Hepatocyte (in vitro differentiated cells): Measurements from ENCODE around the gene KIFAP3. TPM values are rescaled to one million over a fixed set of nuclear protein-coding genes. Genes with fewer than 3 reads are reported as not detected.

Experiments used
- DNase-seq: peaks from one replicate; pipeline ENCODE4 v3.0.0-alpha.2; 2016; ENCODE audit warnings: low spot score
- H2AFZ ChIP-seq: fragments of 200-600 bp; sonication (generic); 2 replicates; pipeline ENCODE4 v1.6.0; 2016; ENCODE audit warnings: antibody characterized with exemption, mild to moderate bottlenecking
- H3K27ac ChIP-seq: fragments of 200-600 bp; sonication (generic); 2 replicates; pipeline ENCODE4 v1.5.1; 2016; ENCODE audit warnings: mild to moderate bottlenecking
- H3K27me3 ChIP-seq: fragments of 200-600 bp; sonication (generic); 2 replicates; pipeline ENCODE4 v1.6.1; 2016
- H3K36me3 ChIP-seq: fragments of 200-600 bp; sonication (generic); replicated peaks from 2 replicates; pipeline ENCODE4 v1.5.1; 2016; ENCODE audit warnings: low read depth; ENCODE audit not compliant: insufficient read depth
- H3K4me1 ChIP-seq: fragments of 200-600 bp; sonication (generic); 2 replicates; pipeline ENCODE4 v1.5.1; 2016; ENCODE audit warnings: mild to moderate bottlenecking, moderate library complexity; ENCODE audit not compliant: insufficient read depth
- H3K4me2 ChIP-seq: fragments of 200-600 bp; sonication (generic); 2 replicates; pipeline ENCODE4 v1.6.0; 2016
- H3K4me3 ChIP-seq: fragments of 200-600 bp; sonication (generic); 2 replicates; pipeline ENCODE4 v1.5.1; 2016; ENCODE audit warnings: mild to moderate bottlenecking
- H3K79me2 ChIP-seq: fragments of 200-600 bp; sonication (generic); 2 replicates; pipeline ENCODE4 v1.6.0; 2017; ENCODE audit warnings: mild to moderate bottlenecking
- H3K9me2 ChIP-seq: fragments of 200-600 bp; sonication (generic); replicated peaks from 2 replicates; pipeline ENCODE4 v1.6.0; 2017; ENCODE audit warnings: mild to moderate bottlenecking; ENCODE audit not compliant: insufficient read depth
- H3K9me3 ChIP-seq: fragments of 200-600 bp; sonication (generic); 2 replicates; pipeline ENCODE4 v1.5.1; 2016; ENCODE audit warnings: low read depth, mild to moderate bottlenecking
- H4K20me1 ChIP-seq: fragments of 200-600 bp; sonication (generic); 2 replicates; pipeline ENCODE4 v1.6.0; 2016; ENCODE audit warnings: mild to moderate bottlenecking; ENCODE audit not compliant: insufficient read depth, poor library complexity, severe bottlenecking
- EZH2 ChIP-seq: fragments of 200-600 bp; sonication (generic); IDR thresholded peaks from 2 replicates; pipeline ENCODE4 v1.6.1; 2016; ENCODE audit warnings: antibody characterized with exemption, mild to moderate bottlenecking, borderline replicate concordance
- EZH2phosphoT487 ChIP-seq: fragments of 200-600 bp; sonication (generic); IDR thresholded peaks from one replicate; pipeline ENCODE4 v1.6.1; 2018; ENCODE audit warnings: antibody characterized with exemption, mild to moderate bottlenecking, low read depth, moderate library complexity; ENCODE audit not compliant: unreplicated experiment, severe bottlenecking
- WGBS: methylation state at CpG from one replicate; pipeline ENCODE4 v1.1.6; 2016; ENCODE audit warnings: low lambda C conversion rate; ENCODE audit errors: missing lambda C conversion rate; 5-methylcytosine and 5-hydroxymethylcytosine counted together
- polyA plus RNA-seq: library from polyadenylated mRNA; unstranded; fragments of >200 nt; fragmentation: Nextera tagmentation; extraction: Ambion mirVana; gene quantifications from 2 replicates; pipeline ENCODE4 v1.2.1, GENCODE V29; 2016
- total RNA-seq: library from RNA; depleted of rRNA; stranded (reverse); fragments of >200 nt; gene quantifications from 2 replicates; pipeline ENCODE4 v1.2.3, GENCODE V29; 2014
- TF ChIP-seq, protein P1 (sequence below): fragments of 200-600 bp; sonication (generic); IDR thresholded peaks from 2 replicates; pipeline ENCODE4 v1.5.1; 2016; ENCODE audit warnings: antibody characterized with exemption, mild to moderate bottlenecking; ENCODE audit not compliant: poor library complexity

KIFAP3 gene
- total and polyA plus RNA-seq, 2 experiments from 2014 or later: 15.4 to 28.2 TPM

DNA sequence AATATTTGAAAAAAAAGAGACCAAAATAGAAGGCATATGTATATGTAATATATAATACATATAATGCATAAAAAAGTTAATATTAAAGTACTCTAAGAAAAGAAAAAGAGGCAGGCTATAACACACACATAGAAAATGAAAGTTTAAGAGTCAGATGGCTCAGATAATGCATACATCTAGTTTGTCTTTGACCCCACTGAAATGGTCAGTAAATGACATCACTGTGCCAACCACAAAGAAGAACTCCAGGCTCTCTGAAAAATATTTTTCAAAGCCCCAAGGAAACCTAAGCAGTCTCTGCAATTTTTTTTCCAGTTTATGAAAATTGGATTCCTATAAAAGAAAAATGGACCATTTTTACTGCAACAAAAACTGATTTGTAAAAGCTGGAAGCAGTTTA lies 125.4 kb downstream of the KIFAP3 start:
- no peak overlapping the region for H3K4me2 ChIP-seq
- H3K36me3 ChIP-seq: no peaks in the 10 kb centered on the region
- no peak overlapping the region for H3K4me3 ChIP-seq
- H3K4me1 ChIP-seq: no peaks in the 10 kb centered on the region
- TF ChIP-seq EZH2phosphoT487: no peak
- TF ChIP-seq, protein P1, sequence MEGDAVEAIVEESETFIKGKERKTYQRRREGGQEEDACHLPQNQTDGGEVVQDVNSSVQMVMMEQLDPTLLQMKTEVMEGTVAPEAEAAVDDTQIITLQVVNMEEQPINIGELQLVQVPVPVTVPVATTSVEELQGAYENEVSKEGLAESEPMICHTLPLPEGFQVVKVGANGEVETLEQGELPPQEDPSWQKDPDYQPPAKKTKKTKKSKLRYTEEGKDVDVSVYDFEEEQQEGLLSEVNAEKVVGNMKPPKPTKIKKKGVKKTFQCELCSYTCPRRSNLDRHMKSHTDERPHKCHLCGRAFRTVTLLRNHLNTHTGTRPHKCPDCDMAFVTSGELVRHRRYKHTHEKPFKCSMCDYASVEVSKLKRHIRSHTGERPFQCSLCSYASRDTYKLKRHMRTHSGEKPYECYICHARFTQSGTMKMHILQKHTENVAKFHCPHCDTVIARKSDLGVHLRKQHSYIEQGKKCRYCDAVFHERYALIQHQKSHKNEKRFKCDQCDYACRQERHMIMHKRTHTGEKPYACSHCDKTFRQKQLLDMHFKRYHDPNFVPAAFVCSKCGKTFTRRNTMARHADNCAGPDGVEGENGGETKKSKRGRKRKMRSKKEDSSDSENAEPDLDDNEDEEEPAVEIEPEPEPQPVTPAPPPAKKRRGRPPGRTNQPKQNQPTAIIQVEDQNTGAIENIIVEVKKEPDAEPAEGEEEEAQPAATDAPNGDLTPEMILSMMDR: no peak
- TF ChIP-seq EZH2: no peak
- H3K9me3 ChIP-seq: no peaks in the 10 kb centered on the region
- H3K9me2 ChIP-seq: no peaks in the 10 kb centered on the region
- H3K27ac ChIP-seq: no peak overlapping the region
- no peaks in the 10 kb centered on the region for H3K79me2 ChIP-seq
- DNase-seq: no peak
- H2AFZ ChIP-seq: no peak overlapping the region
- no peaks in the 10 kb centered on the region for H4K20me1 ChIP-seq
- H3K27me3 ChIP-seq: no peaks in the 10 kb centered on the region

DNA sequence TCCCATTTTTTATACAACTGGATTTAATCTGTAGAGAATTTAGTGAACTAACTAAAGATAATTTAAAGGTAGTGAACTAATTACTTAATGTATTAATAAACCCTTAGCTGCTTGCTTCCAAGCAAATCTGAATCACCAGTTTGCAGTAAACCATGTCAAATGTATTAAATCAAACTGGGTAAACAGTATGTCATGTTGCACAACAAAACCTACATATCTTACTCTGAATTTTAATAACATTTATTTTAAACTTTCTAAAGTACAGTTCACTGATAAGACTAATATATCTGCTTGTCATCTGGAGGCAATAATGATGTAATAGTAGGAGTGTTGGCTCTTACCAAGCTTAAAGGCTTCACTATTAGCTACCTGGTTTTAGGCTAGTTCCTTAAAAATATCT lies 128.3 kb downstream of the KIFAP3 start:
- Histone ChIP-seq H3K36me3 (no peaks in the 10 kb centered on the region), H3K79me2 (no peaks in the 10 kb centered on the region), H3K4me3 (no peak overlapping the region), H3K9me2 (no peaks in the 10 kb centered on the region), H3K9me3 (no peaks in the 10 kb centered on the region), H3K4me1 (no peaks in the 10 kb centered on the region), H4K20me1 (no peaks in the 10 kb centered on the region), H3K27me3 (no peaks in the 10 kb centered on the region), H3K27ac (no peak overlapping the region), H2AFZ (no peak overlapping the region), H3K4me2 (no peak overlapping the region)
- TF ChIP-seq, protein P1: no peak
- no peak for TF ChIP-seq EZH2phosphoT487
- TF ChIP-seq EZH2: no peak
- DNase-seq: no peak

DNA sequence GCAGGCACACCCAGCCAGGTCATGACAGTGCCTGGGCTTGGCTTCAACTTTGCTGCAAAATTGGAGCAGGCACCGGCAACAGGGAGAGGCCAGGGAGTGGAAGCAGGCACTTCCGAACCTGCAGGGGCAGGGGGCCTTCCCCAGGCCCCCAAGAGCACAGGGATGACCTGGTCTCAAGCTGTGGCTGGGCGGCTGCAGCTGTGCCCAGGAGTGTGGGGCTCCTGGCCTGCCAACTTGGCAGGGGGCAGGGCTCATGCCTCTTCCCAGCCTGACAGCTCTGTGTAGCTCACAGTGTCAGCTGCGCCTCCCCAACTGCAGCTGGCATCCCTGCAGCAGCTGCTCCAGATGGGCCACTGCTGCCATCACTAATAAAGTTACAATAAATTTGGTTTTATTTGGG lies 129.3 kb downstream of the KIFAP3 start:
- TF ChIP-seq EZH2phosphoT487 (no peak), EZH2 (no peak)
- TF ChIP-seq, protein P1: no peak
- H3K27ac ChIP-seq: no peak overlapping the region
- 80% methylated on average over 3 of the region's 4 CpGs for WGBS

DNA sequence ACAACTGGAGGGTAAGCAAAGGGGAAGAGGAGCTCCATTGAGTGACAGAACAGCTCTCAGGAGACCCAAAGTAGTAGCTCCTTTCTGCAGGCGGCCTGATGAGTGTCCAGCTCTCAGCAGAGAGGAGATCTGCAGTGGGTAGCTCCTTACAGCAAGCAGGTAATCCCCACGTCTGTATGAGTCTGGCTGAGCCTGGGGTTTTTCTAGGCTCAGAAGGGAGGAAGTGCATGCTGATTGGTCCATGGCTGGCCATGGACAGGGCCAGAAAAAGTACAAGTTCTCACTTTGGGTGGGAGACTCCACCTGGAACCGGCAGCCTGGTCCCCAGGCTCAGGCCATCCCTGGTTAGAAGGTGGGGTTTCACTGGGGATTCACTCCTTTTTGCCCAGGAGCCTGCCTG lies 129.9 kb downstream of the KIFAP3 start:
- 86% methylated on average over 3 of the region's 3 CpGs for WGBS
- Histone ChIP-seq H3K27me3 (no peaks in the 10 kb centered on the region), H3K9me3 (no peaks in the 10 kb centered on the region), H3K4me2 (no peak overlapping the region), H3K9me2 (no peaks in the 10 kb centered on the region), H2AFZ (no peak overlapping the region), H3K79me2 (no peaks in the 10 kb centered on the region), H4K20me1 (no peaks in the 10 kb centered on the region), H3K27ac (no peak overlapping the region), H3K4me3 (no peak overlapping the region), H3K36me3 (no peaks in the 10 kb centered on the region), H3K4me1 (no peaks in the 10 kb centered on the region)
- TF ChIP-seq EZH2 (no peak), EZH2phosphoT487 (no peak)
- TF ChIP-seq, protein P1: no peak
- no peak for DNase-seq

More for the DNA sequence above, 129.3 kb downstream of the KIFAP3 start:
- Histone ChIP-seq H3K9me3 (no peaks in the 10 kb centered on the region), H3K79me2 (no peaks in the 10 kb centered on the region), H3K36me3 (no peaks in the 10 kb centered on the region), H3K9me2 (no peaks in the 10 kb centered on the region), H2AFZ (no peak overlapping the region), H3K4me1 (no peaks in the 10 kb centered on the region), H3K4me2 (no peak overlapping the region), H3K4me3 (no peak overlapping the region), H3K27me3 (no peaks in the 10 kb centered on the region), H4K20me1 (no peaks in the 10 kb centered on the region)
- no peak for DNase-seq
